Ascending aorta (tissue), 2 donors: Measurements from ENCODE around the gene KCNJ5. TPM values are rescaled to one million over a fixed set of nuclear protein-coding genes. Genes with fewer than 3 reads are reported as not detected.
A peak's percentile ranks its signal among the peaks of the same experiment; 100 is the strongest.

ENCODE experiments used
- DNase-seq, 2 donors: peaks; one replicate each; pipeline ENCODE4 v3.0.0-alpha.2; 2019; ENCODE audit warnings: low spot score in 2 of 2
- H3K27ac ChIP-seq, 2 donors: fragments of 200-600 bp; sonication (generic); one replicate each; pipeline ENCODE4 v1.5.1; 2016 to 2017; ENCODE audit warnings: mild to moderate bottlenecking in 1 of 2
- H3K27me3 ChIP-seq: fragments of 200-600 bp; sonication (generic); one replicate; pipeline ENCODE4 v1.5.1; 2017
- H3K36me3 ChIP-seq, 2 donors: fragments of 200-600 bp; sonication (generic); one replicate each; pipeline ENCODE4 v1.5.1; 2016
- H3K4me1 ChIP-seq, 2 donors: fragments of 200-600 bp; sonication (generic); one replicate each; pipeline ENCODE4 v1.5.1; 2016 to 2017; ENCODE audit warnings: mild to moderate bottlenecking in 1 of 2
- H3K4me3 ChIP-seq, 2 donors: fragments of 200-600 bp; sonication (generic); one replicate each; pipeline ENCODE4 v1.5.1; 2016 to 2017; ENCODE audit warnings: mild to moderate bottlenecking in 1 of 2
- H3K9me3 ChIP-seq, 2 donors: fragments of 200-600 bp; sonication (generic); one replicate each; pipeline ENCODE4 v1.5.1; 2016
- intact Hi-C: fragments of 100-400 bp; cut with DNase I; formaldehyde crosslinking; loops from one replicate; pipeline ENCODE4 v1.15.1; 2023
- total RNA-seq: library from RNA; depleted of rRNA; stranded (reverse); fragments of >200 nt; gene quantifications from one replicate; pipeline ENCODE4 v1.1.0, GENCODE V29; 2016
- TF ChIP-seq, protein P1 (sequence below), 3 experiments: fragments of 200-600 bp in 2 of 3; fragments of 450-650 bp in 1 of 3; sonication (generic) in 2 of 3; IDR thresholded peaks; one replicate each; pipeline ENCODE4 v1.5.1; 2016 to 2019; ENCODE audit warnings: antibody characterized with exemption in 3 of 3, mild to moderate bottlenecking in 1 of 3, moderate library complexity in 1 of 3

KCNJ5 gene
- total RNA-seq, 1 donor from 2014 or later, result 0.53 TPM

DNA sequence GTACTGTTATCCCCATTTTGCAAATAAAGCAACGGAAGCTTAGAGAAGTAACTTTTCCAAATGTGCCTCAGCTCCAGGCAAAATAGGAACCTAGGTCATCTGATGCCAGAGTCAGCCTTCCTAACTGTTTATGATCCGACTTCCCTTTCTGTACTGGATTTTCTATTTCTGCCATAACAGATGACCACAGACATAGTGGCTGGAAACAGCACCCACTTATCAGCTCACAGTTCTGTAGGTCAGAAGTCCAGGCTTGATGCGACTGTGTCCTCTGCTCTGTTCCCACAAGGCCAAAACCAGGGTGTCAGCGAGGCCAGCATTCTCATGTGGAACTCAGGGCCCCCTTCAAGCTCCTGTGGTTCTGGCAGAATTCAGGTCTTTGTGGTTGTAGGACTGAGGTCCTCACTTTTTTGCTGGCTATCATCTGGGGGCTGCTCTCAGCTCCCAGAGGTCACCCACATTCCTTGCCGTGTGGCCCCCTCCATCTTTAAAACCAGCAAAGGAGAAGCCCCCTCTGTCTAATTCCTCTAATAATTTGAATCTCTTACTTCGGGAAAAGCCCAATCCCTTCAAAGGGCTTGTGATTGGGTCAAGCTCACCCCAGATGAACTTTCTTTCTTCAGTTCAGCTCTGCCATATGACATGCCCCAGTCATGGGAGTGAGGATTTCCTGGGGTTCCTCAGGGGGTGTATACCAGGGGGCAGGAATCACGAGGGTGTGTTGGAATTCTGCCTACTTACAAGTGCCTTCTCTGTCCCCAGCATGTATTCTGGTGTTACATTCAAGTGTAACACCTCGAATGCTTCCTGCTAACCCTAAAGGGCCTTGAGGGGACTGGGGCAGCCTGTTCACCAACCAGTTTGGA lies 15.3 kb downstream of the KCNJ5 start:
- Histone ChIP-seq H3K36me3 (no peaks in the 10 kb centered on the region), H3K4me1 (peaks cover 0 to 22% of the 10 kb centered on the region in 2 donors), H3K4me3 (peak overlapping the region; percentile 74 to 83), H3K27me3 (no peaks in the 10 kb centered on the region), H3K27ac (peak overlapping the region in 1 of 2 donors; percentile 63), H3K9me3 (no peaks in the 10 kb centered on the region)
- TF ChIP-seq, protein P1, sequence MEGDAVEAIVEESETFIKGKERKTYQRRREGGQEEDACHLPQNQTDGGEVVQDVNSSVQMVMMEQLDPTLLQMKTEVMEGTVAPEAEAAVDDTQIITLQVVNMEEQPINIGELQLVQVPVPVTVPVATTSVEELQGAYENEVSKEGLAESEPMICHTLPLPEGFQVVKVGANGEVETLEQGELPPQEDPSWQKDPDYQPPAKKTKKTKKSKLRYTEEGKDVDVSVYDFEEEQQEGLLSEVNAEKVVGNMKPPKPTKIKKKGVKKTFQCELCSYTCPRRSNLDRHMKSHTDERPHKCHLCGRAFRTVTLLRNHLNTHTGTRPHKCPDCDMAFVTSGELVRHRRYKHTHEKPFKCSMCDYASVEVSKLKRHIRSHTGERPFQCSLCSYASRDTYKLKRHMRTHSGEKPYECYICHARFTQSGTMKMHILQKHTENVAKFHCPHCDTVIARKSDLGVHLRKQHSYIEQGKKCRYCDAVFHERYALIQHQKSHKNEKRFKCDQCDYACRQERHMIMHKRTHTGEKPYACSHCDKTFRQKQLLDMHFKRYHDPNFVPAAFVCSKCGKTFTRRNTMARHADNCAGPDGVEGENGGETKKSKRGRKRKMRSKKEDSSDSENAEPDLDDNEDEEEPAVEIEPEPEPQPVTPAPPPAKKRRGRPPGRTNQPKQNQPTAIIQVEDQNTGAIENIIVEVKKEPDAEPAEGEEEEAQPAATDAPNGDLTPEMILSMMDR (IDR thresholded peaks at IDR 0.05), result no peak
- no peak for DNase-seq
- intact Hi-C loops, result loop anchor here (10.0 kb wide), 1 partner anchor 368 kb away; no protein-coding TSS in a partner anchor

DNA sequence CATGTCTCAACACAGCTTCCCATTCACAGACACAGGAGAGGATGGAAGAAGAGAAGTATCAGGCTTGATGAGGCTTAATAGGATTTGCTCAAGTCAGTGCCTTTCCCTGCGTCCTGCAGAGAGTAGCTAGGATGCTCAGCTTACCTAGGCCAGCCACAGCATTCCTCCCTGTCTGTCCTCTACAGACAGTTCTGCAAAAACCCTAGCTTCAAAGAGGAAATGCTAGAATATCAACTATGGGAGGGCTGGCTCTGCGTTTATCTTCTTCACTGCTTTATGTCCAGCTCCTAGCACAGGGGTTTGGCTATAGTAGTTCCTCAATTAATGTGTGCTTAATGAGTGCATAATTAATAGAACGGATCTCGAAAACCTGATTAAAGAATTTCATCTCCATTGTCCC lies 16.4 kb downstream of the KCNJ5 start:
- intact Hi-C loops, result loop anchor here (10.0 kb wide), 1 partner anchor 367 kb away; no protein-coding TSS in a partner anchor
- no peaks in the 10 kb centered on the region for H3K36me3 ChIP-seq
- no peak overlapping the region for H3K4me3 ChIP-seq
- TF ChIP-seq, protein P1 (IDR thresholded peaks at IDR 0.05), result no peak
- H3K9me3 ChIP-seq, result no peaks in the 10 kb centered on the region
- no peaks in the 10 kb centered on the region for H3K27me3 ChIP-seq
- peaks cover 0 to 22% of the 10 kb centered on the region in 2 donors for H3K4me1 ChIP-seq
- no peak overlapping the region for H3K27ac ChIP-seq
- DNase-seq, result no peak

DNA sequence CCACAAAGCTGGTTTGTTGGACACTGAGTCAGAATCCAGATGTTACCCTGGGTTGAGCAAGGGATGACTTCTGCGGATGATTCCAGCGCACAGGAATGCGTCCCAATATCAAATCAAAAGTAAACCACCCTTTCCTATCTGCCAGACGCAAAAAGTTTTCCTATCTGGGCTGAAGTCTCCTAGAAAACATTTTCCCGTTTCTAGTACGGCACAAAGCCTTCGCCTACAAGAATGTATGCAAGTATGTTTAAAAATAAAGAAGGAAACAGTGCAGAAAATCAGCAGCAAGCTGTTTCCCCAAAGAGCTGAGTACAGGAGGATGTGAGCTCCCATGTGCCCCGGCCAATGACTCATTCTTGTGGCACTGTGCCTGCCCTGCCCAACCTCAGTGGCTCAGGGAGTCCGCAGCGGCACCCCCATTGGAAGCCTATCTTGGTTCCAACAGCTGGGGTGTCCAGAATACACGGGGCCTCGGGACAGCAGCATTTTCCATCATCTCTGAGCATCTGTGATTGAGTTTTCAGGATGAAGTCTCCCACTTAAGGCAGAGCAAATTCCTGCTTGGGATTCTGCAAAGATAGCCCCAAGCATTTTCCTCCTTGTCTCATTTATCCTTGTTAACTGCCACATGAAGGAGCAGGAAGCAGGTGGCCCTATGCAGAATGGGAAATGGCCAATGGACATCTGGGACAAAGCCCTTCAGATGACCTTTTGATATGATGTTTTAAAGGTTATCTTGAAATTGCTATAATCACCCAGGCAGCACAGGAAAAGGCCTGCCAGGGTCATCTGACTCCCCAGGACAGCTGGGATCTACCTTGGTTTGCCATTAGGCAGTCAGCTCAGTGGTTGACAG lies 17.5 kb downstream of the KCNJ5 start:
- peak overlapping the region in 1 of 2 donors; percentile 23 for H3K4me3 ChIP-seq
- peak overlapping the region in 1 of 2 donors; percentile 20 for H3K27ac ChIP-seq
- TF ChIP-seq, protein P1 (IDR thresholded peaks at IDR 0.05), result no peak
- intact Hi-C loops, result loop anchor here (10.0 kb wide), 1 partner anchor 366 kb away; no protein-coding TSS in a partner anchor
- peaks cover 0 to 22% of the 10 kb centered on the region in 2 donors for H3K4me1 ChIP-seq
- no peaks in the 10 kb centered on the region for H3K36me3 ChIP-seq
- H3K27me3 ChIP-seq, result no peaks in the 10 kb centered on the region
- peak in 1 of 2 donors; percentile 85 for DNase-seq
- H3K9me3 ChIP-seq, result no peaks in the 10 kb centered on the region

DNA sequence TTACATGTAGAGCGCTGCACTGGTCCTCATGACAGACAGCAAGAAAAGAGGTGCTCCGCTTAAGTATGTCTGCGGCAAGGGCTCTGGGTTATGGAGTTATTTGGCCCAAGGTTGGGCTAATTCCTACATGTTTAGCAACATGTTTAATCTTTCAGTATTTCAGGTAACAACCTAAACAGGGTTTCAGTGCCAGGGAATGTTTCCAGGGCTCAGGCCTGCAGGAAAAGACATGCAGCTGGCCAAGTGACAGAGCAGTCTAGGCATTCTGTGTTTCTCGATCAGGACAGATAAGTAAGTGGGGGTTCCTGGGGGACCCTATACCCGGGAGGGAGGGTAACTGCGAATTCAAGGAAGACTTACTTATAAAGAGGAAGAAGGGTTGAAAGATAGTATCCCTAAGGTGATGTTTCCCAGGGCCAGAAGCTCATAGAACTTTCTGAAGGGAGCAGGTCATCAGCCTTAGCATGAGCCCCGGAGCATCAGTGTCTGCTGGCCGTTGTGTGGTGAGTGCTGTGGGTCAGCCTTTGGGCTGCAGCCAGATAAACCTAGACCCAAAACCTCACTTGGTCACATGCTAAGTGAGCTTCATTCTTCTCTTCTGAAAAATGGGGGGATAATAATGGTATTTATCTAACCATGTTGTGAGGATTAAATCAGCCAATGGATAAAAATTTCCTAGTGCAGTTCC lies 18.4 kb downstream of the KCNJ5 start:
- H3K27ac ChIP-seq, result no peak overlapping the region
- intact Hi-C loops, result loop anchor here (10.0 kb wide), 1 partner anchor 365 kb away; no protein-coding TSS in a partner anchor
- no peak for DNase-seq

More for the DNA sequence above, 18.4 kb downstream of the KCNJ5 start:
- H3K9me3 ChIP-seq, result no peaks in the 10 kb centered on the region
- H3K36me3 ChIP-seq, result no peaks in the 10 kb centered on the region
- H3K4me1 ChIP-seq, result peaks cover 0 to 17% of the 10 kb centered on the region in 2 donors
- TF ChIP-seq, protein P1 (IDR thresholded peaks at IDR 0.05), result no peak
- no peaks in the 10 kb centered on the region for H3K27me3 ChIP-seq
- H3K4me3 ChIP-seq, result no peak overlapping the region
